GM03348 (cell line): Measurements from ENCODE around the gene IWS1.

Experiments used
- DNase-seq: peaks from one replicate; pipeline ENCODE4 v3.0.0; 2012; ENCODE audit warnings: low spot score

Gene IWS1

GRCh38 chr2:127486247-127487058 is 39.8 kb downstream of the IWS1 start:
- DNase-seq = peak; percentile 52

GRCh38 chr2:127485694-127486071 is 40.6 kb downstream of the IWS1 start:
- no peak for DNase-seq

GRCh38 chr2:127485051-127485693 is 41.1 kb downstream of the IWS1 start:
- DNase-seq = no peak

GRCh38 chr2:127482031-127482430 is 44.3 kb downstream of the IWS1 start:
- DNase-seq = no peak

- DNase-seq = no peak
Observed at GRCh38 chr2:127479866-127480743, 46.2 kb downstream of the IWS1 start.

GRCh38 chr2:127479219-127479825 is 47.0 kb downstream of the IWS1 start:
- peak; percentile 67 for DNase-seq

GRCh38 chr2:127475788-127476187 is 50.5 kb downstream of the IWS1 start:
- no peak for DNase-seq

GRCh38 chr2:127472268-127472667 is 54.0 kb downstream of the IWS1 start:
- DNase-seq = no peak

- no peak for DNase-seq
Observed at GRCh38 chr2:127471286-127471988, 54.9 kb downstream of the IWS1 start.

- no peak for DNase-seq
Observed at GRCh38 chr2:127469974-127470373, 56.3 kb downstream of the IWS1 start.

GRCh38 chr2:127469051-127469450 is 57.2 kb downstream of the IWS1 start:
- no peak for DNase-seq

- no peak for DNase-seq
Observed at GRCh38 chr2:127465258-127465657, 61.0 kb downstream of the IWS1 start.

GRCh38 chr2:127464470-127465257 is 61.6 kb downstream of the IWS1 start:
- DNase-seq = no peak

GRCh38 chr2:127463155-127463991 is 62.9 kb downstream of the IWS1 start:
- DNase-seq = no peak

- DNase-seq = no peak
Observed at GRCh38 chr2:127462461-127462860, 63.8 kb downstream of the IWS1 start.

- DNase-seq = no peak
Observed at GRCh38 chr2:127456960-127457359, 69.3 kb downstream of the IWS1 start.

- no peak for DNase-seq
Observed at GRCh38 chr2:127455566-127456493, 70.5 kb downstream of the IWS1 start.
